HEK293 (cell line): ENCODE results near the gene GIPC2.

Experiments used
- CTCF ChIP-seq: fragments of 450-650 bp; formaldehyde crosslinking; IDR thresholded peaks from 2 replicates; pipeline ENCODE4 v1.5.1; 2016; ENCODE audit warnings: missing biosample characterization, missing genetic modification characterization
- ELK4 ChIP-seq: IDR thresholded peaks from 2 replicates; pipeline ENCODE4 v1.6.1; 2011; ENCODE audit warnings: mild to moderate bottlenecking, low read depth, low read length, borderline replicate concordance
- ZNF148 ChIP-seq: fragments of 450-650 bp; formaldehyde crosslinking; IDR thresholded peaks from 2 replicates; pipeline ENCODE4 v1.5.0; 2017; ENCODE audit warnings: missing biosample characterization, missing genetic modification characterization, borderline replicate concordance
- ZNF184 ChIP-seq: fragments of 450-650 bp; IDR thresholded peaks from 2 replicates; pipeline ENCODE4 v1.5.1; 2018; ENCODE audit warnings: missing biosample characterization, mild to moderate bottlenecking, missing genetic modification characterization
- ZNF776 ChIP-seq: fragments of 450-650 bp; formaldehyde crosslinking; IDR thresholded peaks from 2 replicates; pipeline ENCODE4 v1.5.0; 2017; ENCODE audit warnings: missing biosample characterization, missing genetic modification characterization, borderline replicate concordance
- ZNF777 ChIP-seq: fragments of 450-650 bp; formaldehyde crosslinking; IDR thresholded peaks from 2 replicates; pipeline ENCODE4 v1.5.1; 2017; ENCODE audit warnings: missing biosample characterization, missing genetic modification characterization, borderline replicate concordance
- ZSCAN5A ChIP-seq: fragments of 450-650 bp; formaldehyde crosslinking; IDR thresholded peaks from 2 replicates; pipeline ENCODE4 v1.5.1; 2016; ENCODE audit warnings: missing biosample characterization, missing genetic modification characterization

- TF ChIP-seq ZNF184 (tag by site-specific recombination) (no peak), ZNF148 (no peak), ZNF776 (tag by site-specific recombination) (no peak), ZSCAN5A (tag by site-specific recombination) (no peak), ZNF777 (tag by site-specific recombination) (no peak), CTCF (tag by site-specific recombination) (no peak), ELK4 (no peak)
These were observed 10.6 kb upstream of the GIPC2 start for GRCh38 chr1:78035121-78035520.
